Left lobe of liver (tissue), 2 donors: Measurements from ENCODE around the gene ATG7. TPM values are rescaled to one million over a fixed set of nuclear protein-coding genes. Genes with fewer than 3 reads are reported as not detected.
A peak's percentile ranks its signal among the peaks of the same experiment; 100 is the strongest.
"Not testable (repeated sequence)": the region's sequence is repeated elsewhere in the genome, so short reads cannot be mapped to it uniquely, and the experiment has no call there.

Source experiments
- ATAC-seq: fragments of 200-7000 bp; cut with Tn5 transposase; one replicate; pipeline ENCODE4 v1.9.1; 2020; ENCODE audit warnings: mild to moderate bottlenecking, moderate library complexity
- DNase-seq: peaks from one replicate; pipeline ENCODE4 v3.0.0-alpha.2; 2020; ENCODE audit warnings: low spot score
- total RNA-seq: library from RNA; stranded (reverse); gene quantifications from one replicate; pipeline ENCODE4 v1.2.1, GENCODE V29; 2021
- donor health status: DM: no; HTN: no; CAD: no; lungs with moderate emphysema.
- donor health status: DM: no; HTN: yes; CAD: no.

The ATG7 gene
- total RNA-seq, 1 donor from 2014 or later = 12.2 TPM

GRCh38 chr3:11420066-11420465, 147.9 kb downstream of the ATG7 start:
- no peak for ATAC-seq
- no peak for DNase-seq

- DNase-seq (no peak), ATAC-seq (no peak)
These were observed 150.1 kb downstream of the ATG7 start for GRCh38 chr3:11422291-11422690.

- DNase-seq (no peak), ATAC-seq (no peak)
These were observed 151.7 kb downstream of the ATG7 start for GRCh38 chr3:11423868-11424267.

GRCh38 chr3:11424277-11424676, 152.1 kb downstream of the ATG7 start:
- DNase-seq = no peak
- ATAC-seq = no peak

GRCh38 chr3:11430207-11430606, 158.0 kb downstream of the ATG7 start:
- DNase-seq (no peak), ATAC-seq (no peak)

GRCh38 chr3:11430624-11431023, 158.4 kb downstream of the ATG7 start:
- DNase-seq (no peak), ATAC-seq (no peak)

GRCh38 chr3:11431319-11431718, 159.1 kb downstream of the ATG7 start:
- peak; percentile 51 for ATAC-seq
- DNase-seq = no peak

GRCh38 chr3:11434017-11434526, 161.9 kb downstream of the ATG7 start:
- DNase-seq (no peak), ATAC-seq (no peak)

GRCh38 chr3:11434563-11435096, 162.4 kb downstream of the ATG7 start:
- DNase-seq (no peak), ATAC-seq (no peak)

- DNase-seq (no peak), ATAC-seq (no peak)
These were observed 163.4 kb downstream of the ATG7 start for GRCh38 chr3:11435440-11436165.

- ATAC-seq = no peak
These were observed 164.6 kb downstream of the ATG7 start for GRCh38 chr3:11436775-11437174.

GRCh38 chr3:11437506-11437905, 165.3 kb downstream of the ATG7 start:
- ATAC-seq = no peak
- DNase-seq = no peak

More at GRCh38 chr3:11436775-11437174, 164.6 kb downstream of the ATG7 start:
- no peak for DNase-seq

- ATAC-seq = no peak
- no peak for DNase-seq
These were observed 166.4 kb downstream of the ATG7 start for GRCh38 chr3:11438646-11439045.

- not testable (repeated sequence) for DNase-seq, ATAC-seq
These were observed 169.1 kb downstream of the ATG7 start for GRCh38 chr3:11441346-11441745.

- DNase-seq = no peak
- no peak for ATAC-seq
These were observed 172.2 kb downstream of the ATG7 start for GRCh38 chr3:11444404-11444803.

- DNase-seq, ATAC-seq: not testable (repeated sequence)
These were observed 173.0 kb downstream of the ATG7 start for GRCh38 chr3:11445193-11445592.

GRCh38 chr3:11445883-11446282, 173.7 kb downstream of the ATG7 start:
- DNase-seq = peak; percentile 68
- peak; percentile 96 for ATAC-seq

- ATAC-seq = no peak
- no peak for DNase-seq
These were observed 175.5 kb downstream of the ATG7 start for GRCh38 chr3:11447584-11448200.

- ATAC-seq (no peak), DNase-seq (no peak)
These were observed 177.8 kb downstream of the ATG7 start for GRCh38 chr3:11450015-11450414.

- no peak for DNase-seq
- no peak for ATAC-seq
These were observed 180.1 kb downstream of the ATG7 start for GRCh38 chr3:11452312-11452711.

- ATAC-seq (no peak), DNase-seq (no peak)
These were observed 181.0 kb downstream of the ATG7 start for GRCh38 chr3:11452885-11453847.
